GM18511 (cell line): ENCODE measurements around the gene JADE3.

Source experiments
- ATAC-seq: cut with Tn5 transposase; IDR thresholded peaks from one replicate; pipeline ENCODE4 v1.9.1; 2021; ENCODE audit warnings: mild to moderate bottlenecking, moderate library complexity; ENCODE audit not compliant: unreplicated experiment

Gene JADE3

DNA sequence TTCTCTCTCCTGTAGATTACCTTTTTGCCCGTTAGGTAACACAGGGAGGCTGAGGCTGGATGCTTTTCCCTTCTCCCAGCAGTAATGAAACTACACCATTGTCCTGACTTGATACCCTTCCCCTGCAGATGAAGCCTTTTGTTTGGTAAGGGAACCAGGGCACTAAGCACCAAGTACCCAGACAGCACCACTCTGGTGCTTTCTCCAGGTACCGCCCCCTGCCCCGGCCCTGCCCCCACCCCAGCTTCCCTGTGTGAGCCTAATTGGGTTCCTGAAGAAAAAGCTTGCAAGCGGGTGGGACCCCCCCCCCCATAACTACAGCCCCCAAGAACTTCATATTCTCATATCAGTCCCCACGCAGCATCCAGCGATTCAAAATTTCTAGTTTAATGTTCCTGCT lies 79.8 kb downstream of the JADE3 start:
- ATAC-seq: no peak

GRCh38 chrX:46994096-46994495 lies 81.9 kb downstream of the JADE3 start:
- ATAC-seq: no peak

DNA sequence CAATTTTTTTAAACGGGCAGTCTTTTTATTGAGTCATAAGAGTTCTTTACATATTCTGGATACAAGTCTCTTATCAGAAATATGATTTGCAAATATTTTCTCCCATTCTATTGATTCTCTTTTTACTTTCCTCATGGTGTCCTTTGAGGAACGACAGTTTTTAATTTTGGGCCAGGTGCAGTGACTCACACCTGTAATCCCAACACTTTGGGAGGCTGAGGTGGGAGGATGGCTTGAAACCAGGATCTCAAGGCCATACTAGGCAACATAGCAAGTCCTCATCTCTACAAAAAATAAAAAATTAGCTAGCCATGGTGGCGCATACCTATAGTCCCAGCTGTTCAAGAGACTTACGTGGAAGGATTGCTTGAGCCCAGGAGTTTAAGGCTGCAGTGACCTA lies 99.9 kb downstream of the JADE3 start:
- no peak for ATAC-seq

GRCh38 chrX:47026198-47026597 lies 114.0 kb downstream of the JADE3 start:
- peak; percentile 56 for ATAC-seq

- ATAC-seq: no peak
Measured at GRCh38 chrX:47030339-47030738, 118.1 kb downstream of the JADE3 start.

DNA sequence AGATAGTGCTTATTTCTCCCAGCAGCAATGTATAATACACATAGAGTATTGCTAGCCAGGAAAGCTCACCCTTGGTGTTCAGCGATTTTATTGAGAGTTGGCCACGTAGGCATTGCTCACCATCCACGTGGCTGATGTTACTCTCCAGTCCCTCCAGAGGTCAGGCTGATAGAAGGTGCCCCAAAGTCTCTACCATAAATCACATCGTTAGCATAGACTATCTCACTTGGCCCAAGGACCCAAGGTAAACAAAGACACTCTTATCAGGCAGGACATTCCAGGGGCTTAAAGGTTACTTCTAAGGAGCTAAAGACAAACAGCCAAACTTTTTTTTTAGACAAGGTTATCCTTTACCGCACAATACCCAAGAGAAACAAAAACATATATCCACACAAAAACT lies 135.8 kb downstream of the JADE3 start:
- no peak for ATAC-seq

DNA sequence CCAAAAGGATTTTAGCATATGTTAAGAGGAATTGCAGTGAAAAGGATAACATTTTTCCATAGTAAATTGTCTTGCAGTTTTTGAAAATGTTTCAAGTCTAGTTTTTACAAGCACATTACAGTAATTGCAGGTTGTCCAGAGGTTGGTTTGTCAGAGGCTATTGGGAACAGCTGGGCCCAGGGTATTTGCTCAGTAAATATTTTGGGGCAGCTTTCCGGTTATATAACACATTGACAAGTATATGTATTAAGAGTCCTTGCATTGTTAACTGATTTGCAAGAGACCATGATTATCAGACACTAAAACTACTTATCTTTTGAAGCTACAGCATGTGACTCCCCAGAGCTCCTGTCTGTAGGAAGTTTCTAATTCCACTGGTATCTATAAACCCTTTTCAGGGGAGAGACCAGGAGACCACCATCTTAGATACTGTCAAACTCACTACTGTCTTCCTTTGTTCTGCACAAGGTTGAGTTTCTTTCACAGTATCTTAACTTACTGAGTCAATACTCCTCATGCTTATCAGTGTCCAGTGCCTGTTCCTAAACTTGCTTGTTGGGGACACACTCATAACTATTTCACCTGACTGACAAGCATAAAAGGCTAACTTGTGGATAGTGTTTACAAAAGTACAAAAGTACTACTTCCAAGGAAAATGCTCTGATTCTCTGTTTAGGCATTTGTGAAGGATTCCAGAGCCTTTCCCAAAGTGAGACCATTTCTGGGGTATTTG lies 147.1 kb downstream of the JADE3 start:
- ATAC-seq: no peak

GRCh38 chrX:47060708-47061107 lies 148.5 kb downstream of the JADE3 start:
- no peak for ATAC-seq

DNA sequence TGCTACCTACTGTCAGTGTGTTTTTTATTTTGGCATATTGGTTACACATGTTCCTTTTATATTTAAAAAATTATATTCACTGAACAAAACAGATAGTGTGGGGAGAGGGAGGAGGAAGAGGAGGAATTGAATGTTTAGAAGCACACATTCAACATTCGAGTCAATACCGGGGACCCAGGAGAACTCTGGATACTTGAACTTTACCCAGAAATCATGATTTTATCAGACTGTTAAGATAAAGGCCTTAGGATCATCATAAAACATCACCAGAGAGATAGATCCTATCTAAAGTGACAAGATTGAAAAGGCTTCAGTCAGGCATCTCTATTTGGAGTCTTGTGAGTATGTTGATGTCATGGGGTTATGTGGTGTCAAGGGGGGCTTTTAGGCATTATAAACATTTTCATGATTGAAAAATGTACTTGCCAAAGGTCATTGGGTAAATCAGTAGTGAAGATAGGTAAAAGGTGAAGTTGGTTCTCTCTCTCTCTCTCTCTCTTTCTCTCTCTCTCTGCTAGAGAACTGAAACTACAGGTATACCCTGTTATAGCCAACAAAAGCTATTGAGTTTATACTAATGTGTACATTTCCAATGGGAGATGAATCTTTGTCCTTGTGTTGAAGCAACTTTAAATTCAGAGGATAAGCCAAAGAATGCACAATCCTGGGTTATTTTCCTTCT lies 149.2 kb downstream of the JADE3 start:
- no peak for ATAC-seq

DNA sequence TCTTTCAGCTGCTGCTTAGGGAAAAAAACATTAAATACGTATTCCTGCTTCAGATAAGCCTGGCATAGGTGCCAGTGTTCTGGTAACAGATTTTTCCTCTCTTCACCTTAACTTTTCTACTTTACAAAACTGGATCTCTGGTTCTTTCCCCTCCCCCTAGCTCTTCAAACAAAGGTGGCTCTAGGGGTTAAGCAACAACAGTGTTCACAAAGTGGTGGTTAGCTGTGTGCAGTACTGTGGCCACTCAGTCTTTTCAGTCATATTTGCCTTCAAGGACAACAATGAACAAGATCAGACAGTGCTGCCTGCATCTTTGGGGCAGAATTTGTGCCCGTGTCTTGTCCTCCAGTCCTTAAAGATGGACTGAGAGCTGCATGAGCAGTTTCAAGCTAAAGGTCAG lies 151.0 kb downstream of the JADE3 start:
- ATAC-seq: no peak

GRCh38 chrX:47068214-47068613 lies 156.0 kb downstream of the JADE3 start:
- no peak for ATAC-seq

DNA sequence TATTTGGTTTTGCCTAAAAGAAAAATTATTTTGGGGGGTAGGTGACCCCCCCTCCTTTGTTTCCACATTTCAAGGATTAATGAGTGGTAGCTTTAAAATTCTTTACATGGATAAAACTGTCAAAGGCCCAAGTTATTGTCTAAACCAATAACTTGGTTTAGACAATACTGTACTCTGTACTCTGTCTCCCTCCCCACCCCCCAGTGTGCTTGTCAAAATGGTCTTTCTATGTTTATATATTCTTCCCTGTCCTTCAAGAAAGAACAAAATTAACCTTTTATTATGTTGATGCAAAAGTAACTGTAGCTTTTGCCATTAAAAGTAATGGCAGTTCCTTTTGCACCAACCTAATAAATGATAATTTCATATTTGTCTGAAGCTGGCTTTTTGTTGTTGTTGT lies 156.5 kb downstream of the JADE3 start:
- no peak for ATAC-seq

- no peak for ATAC-seq
Measured at GRCh38 chrX:47078129-47079043, 166.2 kb downstream of the JADE3 start, which contains the start of gene RGN. TSS of gene RGN (plus strand) at chrX:47078443. CDS start at chrX:47081145, 2,702 bp downstream.

- no peak for ATAC-seq
Measured at GRCh38 chrX:47080215-47080914, 168.1 kb downstream of the JADE3 start.

DNA sequence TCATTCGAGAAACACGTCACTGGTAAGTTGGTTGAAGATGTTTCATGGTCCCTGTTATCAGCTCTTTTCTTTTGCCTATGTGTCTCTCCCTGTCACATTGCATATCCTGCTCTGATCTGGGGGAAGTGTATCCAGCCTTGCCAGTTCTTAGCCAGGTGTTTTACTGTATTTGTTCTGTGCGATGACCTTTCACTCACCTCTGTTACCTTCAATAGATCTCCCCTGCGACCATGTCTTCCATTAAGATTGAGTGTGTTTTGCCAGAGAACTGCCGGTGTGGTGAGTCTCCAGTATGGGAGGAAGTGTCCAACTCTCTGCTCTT lies 168.7 kb downstream of the JADE3 start:
- ATAC-seq: no peak

DNA sequence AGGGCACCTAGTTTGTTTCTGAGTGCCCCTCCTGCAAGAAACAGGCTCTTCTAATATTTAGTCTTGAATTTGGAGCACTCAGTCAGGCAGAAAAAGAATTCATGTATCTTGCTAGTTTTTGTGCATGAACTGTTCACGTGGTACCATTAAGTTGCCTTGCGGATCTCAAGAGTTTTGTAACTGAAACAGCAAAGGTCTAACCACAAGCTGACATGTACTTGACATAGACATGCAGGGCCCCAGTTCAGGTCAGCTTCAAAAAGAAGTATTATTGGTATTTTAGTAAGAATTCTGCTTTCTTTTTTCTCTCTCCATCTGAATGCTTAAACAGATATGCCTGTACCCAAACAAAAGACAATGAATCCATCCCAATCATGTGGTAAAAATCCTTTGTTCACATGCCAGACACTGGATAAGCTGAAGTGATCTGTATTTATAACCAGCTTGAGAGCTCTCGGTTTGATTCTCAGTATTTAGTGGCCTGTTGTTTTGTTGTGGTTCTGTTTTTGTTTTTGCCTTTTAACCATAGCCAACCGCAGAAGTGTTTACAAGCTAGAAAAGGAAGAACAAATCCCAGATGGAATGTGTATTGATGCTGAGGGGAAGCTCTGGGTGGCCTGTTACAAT lies 179.0 kb downstream of the JADE3 start:
- peak; percentile 59 for ATAC-seq

- no peak for ATAC-seq
Measured at GRCh38 chrX:47093248-47093647, 181.0 kb downstream of the JADE3 start.

DNA sequence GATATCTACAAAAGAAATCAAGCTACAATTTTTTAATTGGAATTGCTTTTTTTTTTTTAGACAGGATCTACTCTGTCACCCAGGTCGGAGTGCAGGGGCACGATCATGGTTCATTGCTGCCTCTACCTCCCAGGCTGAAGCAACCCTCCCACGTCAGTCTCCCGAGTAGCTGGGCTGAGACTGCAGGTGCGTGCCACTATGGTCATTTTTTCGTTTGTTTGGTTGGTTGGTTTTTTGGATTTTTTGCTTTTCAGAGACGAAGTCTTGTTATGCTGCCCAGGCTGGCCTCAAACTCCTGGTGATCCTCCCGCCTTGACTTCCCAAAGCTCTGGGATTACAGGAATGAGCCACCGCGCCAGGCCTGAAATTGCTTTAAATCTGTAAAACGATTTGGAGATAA lies 181.6 kb downstream of the JADE3 start:
- no peak for ATAC-seq

DNA sequence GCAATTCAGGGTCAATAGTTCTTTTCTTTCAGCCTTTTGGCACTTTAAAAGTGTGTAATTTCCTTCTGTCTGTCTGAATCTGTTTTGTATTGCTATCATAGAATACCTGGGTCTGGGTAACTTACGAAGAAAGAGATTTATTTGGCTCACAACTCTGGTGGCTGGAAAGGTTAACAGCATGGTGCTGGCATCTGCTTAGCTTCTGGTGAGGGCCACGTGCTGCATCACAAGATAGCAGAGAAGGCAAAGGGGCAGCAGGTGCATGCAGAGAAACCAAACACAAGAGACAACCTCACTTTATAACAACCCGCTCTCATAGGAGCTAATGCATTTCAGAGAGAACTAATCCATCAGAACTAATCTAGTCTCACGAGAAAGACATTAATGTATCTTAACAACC lies 184.8 kb downstream of the JADE3 start:
- no peak for ATAC-seq

DNA sequence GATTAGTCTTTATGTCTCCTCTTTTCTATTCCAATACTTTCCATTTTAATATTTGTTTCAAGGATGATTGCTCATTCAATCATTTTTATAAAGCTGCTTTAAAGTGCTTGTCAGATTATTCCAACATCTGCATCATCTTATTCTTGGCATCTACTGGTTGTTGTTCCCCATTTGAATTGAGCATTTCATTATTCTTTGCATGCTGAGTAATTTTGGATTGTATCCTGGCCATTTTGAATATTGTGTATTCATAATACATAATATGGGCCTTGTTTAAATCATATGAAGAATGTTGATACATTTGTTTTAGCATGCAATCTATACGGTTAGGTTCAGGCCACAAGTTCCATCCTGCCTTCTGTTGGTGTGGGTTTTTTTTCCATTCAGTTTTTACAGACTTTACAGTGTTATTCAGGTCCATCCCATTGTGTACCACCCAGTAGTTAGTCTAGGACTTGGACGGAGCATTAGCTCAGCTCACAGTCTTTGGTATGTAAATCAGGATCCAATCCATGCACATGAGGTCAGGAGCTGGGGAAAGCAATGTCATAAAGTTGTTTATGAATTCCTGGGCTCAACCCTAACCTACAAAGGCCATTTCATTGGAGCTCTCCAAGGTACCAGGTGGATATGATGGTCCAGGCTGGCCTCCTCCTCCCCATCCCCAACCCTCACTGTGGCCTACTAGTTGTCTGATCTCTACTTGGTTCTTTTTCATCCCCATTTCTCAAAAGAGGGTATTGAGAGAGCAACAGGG lies 186.3 kb downstream of the JADE3 start:
- ATAC-seq: no peak
